GM12873 (cell line): ENCODE results near the gene ALDH3A2.

Experiments used
- TF ChIP-seq, protein P1 (sequence below): IDR thresholded peaks from 2 replicates; pipeline ENCODE4 v1.5.1; 2012; ENCODE audit warnings: low read depth, mild to moderate bottlenecking, moderate library complexity, low read length, control low read depth; ENCODE audit not compliant: insufficient read depth; ENCODE audit errors: missing control alignments

Gene ALDH3A2

DNA sequence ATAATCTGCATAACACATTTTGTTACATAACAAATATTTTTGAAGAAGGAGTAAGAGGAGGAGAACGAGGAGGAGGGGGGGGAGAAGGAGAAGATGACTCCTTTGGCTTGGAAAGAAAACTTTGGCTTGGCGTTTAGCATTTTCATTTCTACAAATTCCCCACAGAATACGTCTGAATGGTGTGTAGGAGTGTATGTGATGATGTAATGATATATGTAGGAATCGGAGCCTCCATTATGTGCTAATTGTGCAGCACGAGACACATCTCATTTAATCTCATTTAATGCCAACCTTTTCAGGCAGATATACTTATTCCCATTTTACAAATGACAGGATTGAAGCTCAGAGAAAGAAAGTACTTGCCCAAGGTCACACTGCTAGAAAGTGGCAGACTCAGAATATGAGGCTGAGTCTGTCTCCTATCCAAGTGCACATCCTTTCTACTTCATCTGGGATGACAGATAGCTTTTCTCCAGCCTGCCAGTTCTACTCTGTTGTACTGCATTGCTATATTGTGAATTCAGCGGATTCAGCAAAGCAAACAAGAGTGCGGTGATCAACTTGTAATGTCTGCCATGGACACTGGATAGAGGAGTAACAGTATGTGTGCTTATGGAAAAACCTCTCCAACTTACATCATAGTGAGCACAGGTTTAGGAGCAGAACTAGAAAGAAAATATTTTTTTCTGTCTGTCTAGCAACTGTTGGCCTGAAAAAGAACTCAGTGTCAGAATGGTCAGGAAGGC lies 78.3 kb downstream of the ALDH3A2 start:
- TF ChIP-seq, protein P1, sequence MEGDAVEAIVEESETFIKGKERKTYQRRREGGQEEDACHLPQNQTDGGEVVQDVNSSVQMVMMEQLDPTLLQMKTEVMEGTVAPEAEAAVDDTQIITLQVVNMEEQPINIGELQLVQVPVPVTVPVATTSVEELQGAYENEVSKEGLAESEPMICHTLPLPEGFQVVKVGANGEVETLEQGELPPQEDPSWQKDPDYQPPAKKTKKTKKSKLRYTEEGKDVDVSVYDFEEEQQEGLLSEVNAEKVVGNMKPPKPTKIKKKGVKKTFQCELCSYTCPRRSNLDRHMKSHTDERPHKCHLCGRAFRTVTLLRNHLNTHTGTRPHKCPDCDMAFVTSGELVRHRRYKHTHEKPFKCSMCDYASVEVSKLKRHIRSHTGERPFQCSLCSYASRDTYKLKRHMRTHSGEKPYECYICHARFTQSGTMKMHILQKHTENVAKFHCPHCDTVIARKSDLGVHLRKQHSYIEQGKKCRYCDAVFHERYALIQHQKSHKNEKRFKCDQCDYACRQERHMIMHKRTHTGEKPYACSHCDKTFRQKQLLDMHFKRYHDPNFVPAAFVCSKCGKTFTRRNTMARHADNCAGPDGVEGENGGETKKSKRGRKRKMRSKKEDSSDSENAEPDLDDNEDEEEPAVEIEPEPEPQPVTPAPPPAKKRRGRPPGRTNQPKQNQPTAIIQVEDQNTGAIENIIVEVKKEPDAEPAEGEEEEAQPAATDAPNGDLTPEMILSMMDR: no peak
